HG03095 (cell line): Measurements from ENCODE around the gene SAMD8.
"Not testable (repeated sequence)": the region's sequence is repeated elsewhere in the genome, so short reads cannot be mapped to it uniquely, and the experiment has no call there.

ENCODE experiments used
- ATAC-seq: cut with Tn5 transposase; IDR thresholded peaks from one replicate; pipeline ENCODE4 v1.9.1; 2021; ENCODE audit warnings: moderate library complexity; ENCODE audit not compliant: unreplicated experiment

The SAMD8 gene

DNA sequence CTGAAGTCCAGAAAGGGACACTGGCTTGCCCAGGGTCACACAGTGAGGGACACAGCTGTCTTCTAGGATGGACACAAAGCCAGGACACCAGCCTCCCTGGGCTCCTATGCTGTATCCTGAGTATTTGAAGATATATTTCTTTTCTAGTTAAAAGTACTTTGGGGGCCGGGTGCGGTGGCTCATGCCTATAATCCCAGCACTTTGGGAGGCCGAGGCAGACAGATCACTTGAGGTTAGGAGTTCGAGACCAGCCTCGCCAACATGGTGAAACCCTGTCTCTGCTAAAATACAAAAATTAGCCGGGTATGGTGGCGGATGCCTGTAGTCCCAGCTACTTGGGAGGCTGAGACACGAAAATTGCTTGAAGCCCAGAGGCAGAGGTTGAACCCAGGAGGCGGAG, 4.6 kb upstream of the SAMD8 start:
- not testable (repeated sequence) for ATAC-seq

DNA sequence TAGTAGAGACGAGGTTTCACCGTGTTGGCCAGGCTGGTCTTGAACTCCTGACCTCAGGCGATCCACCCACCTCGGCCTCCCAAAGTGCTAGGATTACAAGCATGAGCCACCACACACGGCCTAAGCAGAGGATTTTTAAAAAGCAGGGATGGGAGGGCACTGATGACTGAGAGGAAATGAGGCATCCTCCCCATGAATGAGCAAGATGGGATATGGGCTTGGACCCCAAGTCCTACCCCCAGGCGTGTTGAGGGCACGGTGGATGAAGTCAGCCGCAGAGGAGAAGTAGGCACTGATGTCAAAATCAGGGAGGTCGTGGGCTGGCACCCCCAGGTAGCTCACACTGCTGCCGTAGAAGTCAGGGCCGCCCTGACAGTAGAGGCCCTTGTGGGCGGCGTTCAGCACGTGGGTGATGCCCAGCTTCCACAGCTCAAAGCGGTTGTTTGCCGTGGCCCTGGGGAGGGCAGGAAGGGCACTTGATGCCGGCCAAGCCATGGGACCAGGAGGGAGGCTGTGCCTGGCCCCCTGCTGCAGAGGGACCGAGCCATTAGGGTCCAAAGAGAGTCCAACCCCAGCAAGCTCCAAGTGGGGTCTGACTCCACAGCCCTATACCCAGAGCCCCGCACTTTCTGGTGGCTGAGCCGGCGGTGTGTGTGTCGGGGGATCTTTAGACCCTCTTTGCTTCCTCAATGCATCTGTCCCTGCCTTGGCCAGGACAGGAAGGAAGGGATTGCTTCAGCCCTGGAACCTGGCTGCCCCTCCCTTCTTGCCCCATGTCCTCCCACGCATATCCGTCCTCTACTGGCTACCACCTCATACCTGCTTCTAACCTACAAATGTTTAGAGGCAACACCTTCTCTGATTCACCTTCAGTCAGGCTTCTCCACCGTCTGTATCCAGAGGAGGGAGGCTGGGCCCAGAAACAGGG, 3.4 kb upstream of the SAMD8 start:
- ATAC-seq, result no peak

DNA sequence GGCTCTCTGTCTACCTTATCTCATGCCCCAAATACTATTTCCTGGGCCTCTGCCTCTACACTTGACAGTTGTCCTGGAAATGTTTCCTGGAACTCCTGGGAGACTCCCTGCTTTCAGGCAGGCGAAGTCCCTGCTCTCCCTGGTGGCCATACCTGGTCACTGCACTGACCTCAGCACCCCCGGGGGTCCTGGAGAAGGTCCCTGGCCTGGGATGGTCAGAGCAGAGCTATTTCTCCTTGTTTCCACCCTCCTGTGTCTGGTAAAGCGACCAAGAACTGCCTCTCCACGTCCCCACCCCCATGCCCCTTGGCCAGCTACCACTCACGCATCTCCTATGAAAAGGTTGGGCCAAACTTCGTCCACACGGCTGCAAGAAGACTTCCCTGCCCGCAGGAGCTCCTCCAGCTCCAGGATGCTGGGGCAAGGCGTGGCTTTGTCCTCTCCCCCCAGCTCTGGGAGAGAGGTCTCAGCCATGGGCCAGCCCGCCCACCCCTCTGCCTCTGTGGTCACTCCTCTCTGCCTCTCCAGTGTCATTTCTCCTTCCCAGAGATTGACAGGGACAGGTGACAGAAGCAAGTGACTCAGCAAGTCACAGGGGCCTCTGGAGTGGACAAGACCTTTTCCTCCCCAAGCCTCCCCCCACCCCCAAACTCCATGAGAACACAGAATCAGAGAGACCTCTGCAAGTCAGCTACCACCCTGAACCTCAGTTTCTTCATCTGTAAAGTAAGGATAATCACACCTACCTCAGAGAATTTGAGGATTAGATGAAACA, 2.6 kb upstream of the SAMD8 start:
- no peak for ATAC-seq

- no peak for ATAC-seq
Measured at GRCh38 chr10:75109459-75109778, 2.0 kb upstream of the SAMD8 start.

GRCh38 chr10:75110006-75110632, 1.3 kb upstream of the SAMD8 start:
- no peak for ATAC-seq

DNA sequence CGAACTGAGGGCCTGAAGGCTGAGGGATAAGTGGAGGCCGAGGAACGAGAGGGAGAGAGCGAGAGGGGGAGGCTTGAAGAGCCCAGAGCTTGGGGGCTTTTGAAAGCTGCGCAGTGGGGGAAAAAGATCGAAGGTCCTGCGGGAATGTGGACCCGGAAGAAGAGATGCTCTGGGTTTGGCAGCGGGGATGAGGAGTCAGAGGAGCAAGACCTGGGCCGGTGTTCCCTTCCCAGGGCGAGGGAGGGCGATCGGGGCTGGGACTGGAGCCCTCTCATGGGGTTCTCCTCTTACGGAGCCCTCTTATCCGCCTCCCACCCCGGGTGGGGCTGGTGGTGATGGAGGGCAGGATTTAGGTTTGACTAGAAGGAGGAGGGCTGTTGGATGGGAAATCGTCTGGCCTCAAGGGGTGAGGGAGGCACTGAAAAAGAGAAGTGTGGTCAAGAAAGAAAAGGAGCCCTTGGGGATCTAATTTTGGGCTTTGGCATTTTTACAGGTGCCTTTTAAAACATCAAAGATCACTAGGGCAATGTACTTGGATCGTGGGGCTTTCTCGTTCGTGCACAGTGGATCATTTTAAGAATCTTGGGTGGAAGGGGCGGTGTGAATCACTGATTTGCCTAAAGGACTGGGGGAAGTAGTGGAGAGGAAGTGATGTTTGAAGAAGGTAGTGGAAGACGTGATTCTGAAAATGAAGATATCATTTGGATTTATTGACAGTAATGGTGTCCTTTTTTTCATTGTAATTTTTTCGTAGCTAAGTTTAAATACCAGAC, 637 bp downstream of the SAMD8 start:
- ATAC-seq, result peak; percentile 28

DNA sequence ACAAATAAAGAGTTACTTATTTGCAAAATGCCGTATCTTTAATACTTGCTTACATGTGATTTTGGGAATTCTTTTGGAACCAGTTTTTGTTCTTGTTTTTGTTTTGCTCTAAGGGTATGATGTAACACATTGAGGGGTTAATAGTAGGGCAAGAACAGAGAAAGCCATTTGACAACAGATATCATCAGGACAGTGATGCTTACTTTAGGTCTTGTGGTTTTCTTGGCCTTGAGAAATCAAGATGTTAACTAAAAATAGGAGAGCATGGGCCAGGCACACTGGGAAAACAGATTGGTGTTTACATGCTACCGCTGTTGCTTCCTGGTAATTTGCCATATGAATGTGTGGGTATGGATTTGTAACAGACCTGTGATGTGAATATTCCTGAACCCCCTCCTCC, 3.7 kb downstream of the SAMD8 start:
- ATAC-seq, result no peak

DNA sequence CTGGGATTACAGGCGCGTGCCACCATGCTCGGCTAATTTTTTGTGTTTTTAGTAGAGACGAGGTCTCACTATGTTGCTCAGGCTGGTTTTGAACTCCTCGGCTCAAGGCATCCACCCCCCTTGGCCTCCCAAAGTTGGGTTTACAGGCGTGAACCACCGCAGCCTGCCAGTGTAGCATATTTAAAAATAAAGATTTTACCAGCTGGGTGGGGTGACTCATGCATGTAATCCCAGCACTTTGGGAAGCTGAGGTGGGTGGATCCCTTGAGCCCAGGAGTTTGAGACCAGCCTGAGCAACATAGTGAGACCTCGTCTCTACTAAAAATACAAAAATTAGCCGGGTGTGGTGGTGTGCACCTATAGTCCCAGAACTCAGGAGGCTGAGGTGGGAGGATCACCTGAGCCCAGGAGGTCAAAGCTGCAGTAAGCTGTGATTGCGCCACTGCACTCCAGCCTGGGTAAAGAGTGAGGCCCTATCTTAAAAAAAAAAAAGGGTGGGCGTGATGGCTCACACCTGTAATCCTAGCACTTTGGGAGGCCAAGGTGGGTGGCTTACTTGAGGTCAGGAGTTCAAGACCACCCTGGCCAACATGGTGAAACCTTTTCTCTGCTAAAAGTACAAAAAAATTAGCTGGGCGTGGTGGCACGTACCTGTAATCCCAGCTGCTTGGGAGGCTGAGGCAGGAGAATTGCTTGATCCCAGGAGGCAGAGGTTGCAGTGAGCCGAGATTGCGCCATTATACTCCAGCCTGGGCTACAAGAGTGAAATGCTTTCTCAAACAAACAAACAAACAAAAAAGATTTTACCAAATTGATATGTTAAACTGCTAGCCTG, 5.7 kb downstream of the SAMD8 start:
- not testable (repeated sequence) for ATAC-seq

GRCh38 chr10:75117995-75118394, 6.5 kb downstream of the SAMD8 start:
- no peak for ATAC-seq

DNA sequence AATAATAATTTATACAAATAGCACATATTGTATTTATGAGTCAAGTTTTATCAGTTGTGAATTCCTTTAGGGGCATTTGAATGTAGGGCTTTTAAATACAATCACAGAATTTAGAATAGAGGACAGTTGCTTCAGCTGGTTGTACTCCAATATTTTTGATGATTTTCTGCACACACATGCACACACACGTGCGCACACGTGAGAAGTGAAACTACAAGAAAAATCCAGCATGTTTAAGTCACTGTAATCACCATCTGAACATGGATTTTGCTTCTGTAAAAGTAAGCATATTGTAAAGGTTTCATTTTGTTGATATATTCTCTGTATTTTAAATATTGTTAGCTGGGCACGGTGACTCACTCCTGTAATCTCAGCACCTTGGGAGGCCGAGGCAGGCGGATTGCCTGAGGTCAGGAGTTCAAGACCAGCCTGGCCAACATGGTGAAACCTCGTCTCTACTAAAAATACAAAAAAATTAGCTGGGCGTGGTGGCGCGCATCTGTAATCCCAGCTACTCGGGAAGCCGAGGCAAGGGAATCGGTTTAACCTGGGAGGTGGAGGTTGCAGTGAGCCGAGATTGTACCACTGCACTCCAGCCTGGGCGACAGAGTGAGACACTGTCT, 8.1 kb downstream of the SAMD8 start:
- ATAC-seq, result not testable (repeated sequence)

GRCh38 chr10:75121322-75121721, 9.9 kb downstream of the SAMD8 start:
- ATAC-seq, result no peak

DNA sequence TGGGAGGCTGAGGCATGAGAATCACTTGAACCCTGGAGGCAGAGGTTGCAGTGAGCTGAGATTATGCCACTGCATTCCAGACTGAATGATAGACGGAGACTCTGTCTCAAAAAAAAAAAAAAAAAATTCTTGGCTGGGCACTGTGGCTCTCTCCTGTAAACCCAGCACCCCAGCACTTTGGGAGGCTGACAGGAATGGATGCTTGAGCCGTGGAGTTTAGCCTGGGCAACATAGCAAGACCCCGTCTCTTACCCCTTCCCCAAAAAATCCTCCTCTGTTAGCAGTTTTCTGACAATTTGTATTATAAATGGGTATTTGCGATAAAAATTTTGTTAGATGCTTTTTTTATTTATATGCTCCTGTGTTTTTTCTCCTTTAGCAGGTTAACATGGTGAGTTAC, 11.0 kb downstream of the SAMD8 start:
- ATAC-seq, result no peak

- ATAC-seq, result no peak
Measured at GRCh38 chr10:75123088-75123682, 11.7 kb downstream of the SAMD8 start.

- no peak for ATAC-seq
Measured at GRCh38 chr10:75126277-75126676, 14.8 kb downstream of the SAMD8 start.

DNA sequence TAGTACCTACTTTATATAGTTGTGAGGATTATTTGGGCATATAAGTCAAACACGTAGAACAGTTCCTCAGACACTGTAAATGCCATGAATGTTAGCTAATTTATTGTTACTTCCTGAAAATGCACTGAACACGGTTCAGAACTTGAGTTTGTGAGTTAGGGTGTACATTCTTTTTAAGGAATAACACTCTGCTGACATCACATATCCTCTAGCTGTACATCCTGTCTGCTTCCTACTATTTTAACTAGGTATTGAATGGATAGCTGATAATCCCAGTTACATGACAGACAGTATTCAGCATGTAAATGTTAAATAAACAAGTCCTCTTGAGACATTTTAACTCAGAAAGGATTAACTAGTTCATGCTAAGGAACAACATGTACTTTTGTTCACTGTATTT, 16.0 kb downstream of the SAMD8 start:
- no peak for ATAC-seq

- ATAC-seq, result not testable (repeated sequence)
Measured at GRCh38 chr10:75128985-75129384, 17.5 kb downstream of the SAMD8 start.

DNA sequence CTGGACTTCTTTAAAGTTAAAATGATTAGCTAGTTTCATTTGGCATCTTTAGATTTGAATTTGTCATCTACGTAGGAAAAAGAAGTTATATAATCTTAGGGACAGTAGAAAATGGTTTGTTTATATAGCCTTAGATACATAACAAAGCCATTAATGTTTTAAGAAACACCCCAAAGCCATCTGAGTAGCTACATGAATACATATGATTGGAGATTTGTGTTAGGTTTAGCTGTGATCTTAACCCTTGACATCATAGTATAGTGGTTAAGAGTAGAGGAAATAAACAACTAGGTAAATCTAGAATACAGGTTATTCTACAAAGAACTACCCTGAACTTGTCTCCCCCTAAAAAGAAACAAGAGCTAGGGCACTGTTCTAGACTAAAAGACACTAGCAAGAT, 18.1 kb downstream of the SAMD8 start:
- no peak for ATAC-seq

- ATAC-seq, result not testable (repeated sequence)
Measured at GRCh38 chr10:75133701-75134100, 22.2 kb downstream of the SAMD8 start.

- no peak for ATAC-seq
Measured at GRCh38 chr10:75136346-75136745, 24.9 kb downstream of the SAMD8 start.
